A673 (cell line): ENCODE results near the gene RNF38.

Experiments
- CTCF ChIP-seq: fragments of 300-800, 200-600 bp; sonication (generic); conservative IDR thresholded peaks from 2 replicates; pipeline ENCODE4 v1.5.1; 2017; ENCODE audit warnings: low read depth, mild to moderate bottlenecking, antibody characterized with exemption, low read length, moderate library complexity, mixed read lengths
- EZH2 ChIP-seq: fragments of 200-600 bp; sonication (generic); IDR thresholded peaks from 2 replicates; pipeline ENCODE4 v1.6.1; 2017; ENCODE audit warnings: borderline replicate concordance, low read depth, mild to moderate bottlenecking, mixed read lengths, antibody characterized with exemption, low read length; ENCODE audit not compliant: poor library complexity, severe bottlenecking

DNA sequence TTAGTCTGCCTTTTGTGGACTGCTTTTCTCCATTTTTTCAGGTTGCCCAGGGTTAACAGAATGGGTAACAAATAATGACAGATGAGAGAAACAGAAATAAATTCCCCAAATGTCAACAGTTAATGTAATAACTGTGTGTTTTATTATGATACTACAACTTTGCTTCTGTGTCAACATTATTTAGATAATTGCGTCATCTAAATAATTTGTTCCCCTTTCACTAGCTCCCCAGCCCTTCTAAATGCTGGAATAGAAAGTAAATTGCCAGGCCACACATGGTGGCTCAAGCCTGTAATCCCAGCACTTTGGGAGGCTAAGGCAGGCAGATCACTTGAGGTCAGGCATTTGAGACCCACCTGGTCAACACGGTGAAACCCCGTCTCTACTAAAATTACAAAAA, 53.5 kb downstream of the RNF38 start:
- no peak for TF ChIP-seq CTCF
- no peak for TF ChIP-seq EZH2
